ENCODE measurements around the gene USP3.

The USP3 gene

DNA sequence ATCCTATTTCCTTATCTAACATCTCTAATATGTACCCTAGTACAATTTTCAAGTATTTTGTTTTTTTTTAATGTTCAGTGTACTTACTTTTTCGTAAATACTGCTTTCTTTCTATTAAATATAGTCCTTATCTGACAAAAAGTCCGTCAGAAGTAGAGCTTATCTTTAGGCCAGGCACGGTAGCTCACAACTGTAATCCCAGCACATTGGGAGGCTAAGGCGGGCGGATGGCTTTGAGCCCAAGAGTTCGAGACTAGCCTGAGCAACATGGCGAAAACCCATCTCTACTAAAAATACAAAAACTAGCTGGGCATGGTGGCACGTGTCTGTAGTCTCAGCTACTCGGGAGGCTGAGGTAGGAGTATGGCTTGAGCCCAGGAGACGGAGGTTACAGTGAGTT lies 41.1 kb downstream of the USP3 start:
- TF ChIP-seq ZC3H10 (CRISPR knock-in tag; IDR thresholded peaks at IDR 0.05) (no peak), ZNF565 (CRISPR knock-in tag; conservative IDR thresholded peaks at IDR 0.05; ENCODE audit: low read depth) (no peak), ZNF70 (CRISPR knock-in tag; IDR thresholded peaks at IDR 0.05) (no peak), ESRRG (CRISPR knock-in tag; IDR thresholded peaks at IDR 0.05) (no peak), TOX (CRISPR knock-in tag; IDR thresholded peaks at IDR 0.05; ENCODE audit: borderline replicate concordance) (no peak), ZFP3 (CRISPR knock-in tag; IDR thresholded peaks at IDR 0.05) (no peak), ISL1 (CRISPR knock-in tag; IDR thresholded peaks at IDR 0.05) (no peak), ZNF8 (CRISPR knock-in tag; IDR thresholded peaks at IDR 0.05) (no peak), RARB (CRISPR knock-in tag; IDR thresholded peaks at IDR 0.05) (no peak)
- TF ChIP-seq, protein P1, sequence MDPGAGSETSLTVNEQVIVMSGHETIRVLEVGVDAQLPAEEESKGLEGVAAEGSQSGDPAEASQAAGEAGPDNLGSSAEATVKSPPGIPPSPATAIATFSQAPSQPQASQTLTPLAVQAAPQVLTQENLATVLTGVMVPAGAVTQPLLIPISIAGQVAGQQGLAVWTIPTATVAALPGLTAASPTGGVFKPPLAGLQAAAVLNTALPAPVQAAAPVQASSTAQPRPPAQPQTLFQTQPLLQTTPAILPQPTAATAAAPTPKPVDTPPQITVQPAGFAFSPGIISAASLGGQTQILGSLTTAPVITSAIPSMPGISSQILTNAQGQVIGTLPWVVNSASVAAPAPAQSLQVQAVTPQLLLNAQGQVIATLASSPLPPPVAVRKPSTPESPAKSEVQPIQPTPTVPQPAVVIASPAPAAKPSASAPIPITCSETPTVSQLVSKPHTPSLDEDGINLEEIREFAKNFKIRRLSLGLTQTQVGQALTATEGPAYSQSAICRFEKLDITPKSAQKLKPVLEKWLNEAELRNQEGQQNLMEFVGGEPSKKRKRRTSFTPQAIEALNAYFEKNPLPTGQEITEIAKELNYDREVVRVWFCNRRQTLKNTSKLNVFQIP (CRISPR knock-in tag; IDR thresholded peaks at IDR 0.05; ENCODE audit: borderline replicate concordance, low read depth) = no peak
- TF ChIP-seq, protein P2, sequence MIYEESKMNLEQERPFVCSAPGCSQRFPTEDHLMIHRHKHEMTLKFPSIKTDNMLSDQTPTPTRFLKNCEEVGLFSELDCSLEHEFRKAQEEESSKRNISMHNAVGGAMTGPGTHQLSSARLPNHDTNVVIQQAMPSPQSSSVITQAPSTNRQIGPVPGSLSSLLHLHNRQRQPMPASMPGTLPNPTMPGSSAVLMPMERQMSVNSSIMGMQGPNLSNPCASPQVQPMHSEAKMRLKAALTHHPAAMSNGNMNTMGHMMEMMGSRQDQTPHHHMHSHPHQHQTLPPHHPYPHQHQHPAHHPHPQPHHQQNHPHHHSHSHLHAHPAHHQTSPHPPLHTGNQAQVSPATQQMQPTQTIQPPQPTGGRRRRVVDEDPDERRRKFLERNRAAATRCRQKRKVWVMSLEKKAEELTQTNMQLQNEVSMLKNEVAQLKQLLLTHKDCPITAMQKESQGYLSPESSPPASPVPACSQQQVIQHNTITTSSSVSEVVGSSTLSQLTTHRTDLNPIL (CRISPR knock-in tag; IDR thresholded peaks at IDR 0.05; ENCODE audit: low read depth) = no peak
- TF ChIP-seq, protein P3, sequence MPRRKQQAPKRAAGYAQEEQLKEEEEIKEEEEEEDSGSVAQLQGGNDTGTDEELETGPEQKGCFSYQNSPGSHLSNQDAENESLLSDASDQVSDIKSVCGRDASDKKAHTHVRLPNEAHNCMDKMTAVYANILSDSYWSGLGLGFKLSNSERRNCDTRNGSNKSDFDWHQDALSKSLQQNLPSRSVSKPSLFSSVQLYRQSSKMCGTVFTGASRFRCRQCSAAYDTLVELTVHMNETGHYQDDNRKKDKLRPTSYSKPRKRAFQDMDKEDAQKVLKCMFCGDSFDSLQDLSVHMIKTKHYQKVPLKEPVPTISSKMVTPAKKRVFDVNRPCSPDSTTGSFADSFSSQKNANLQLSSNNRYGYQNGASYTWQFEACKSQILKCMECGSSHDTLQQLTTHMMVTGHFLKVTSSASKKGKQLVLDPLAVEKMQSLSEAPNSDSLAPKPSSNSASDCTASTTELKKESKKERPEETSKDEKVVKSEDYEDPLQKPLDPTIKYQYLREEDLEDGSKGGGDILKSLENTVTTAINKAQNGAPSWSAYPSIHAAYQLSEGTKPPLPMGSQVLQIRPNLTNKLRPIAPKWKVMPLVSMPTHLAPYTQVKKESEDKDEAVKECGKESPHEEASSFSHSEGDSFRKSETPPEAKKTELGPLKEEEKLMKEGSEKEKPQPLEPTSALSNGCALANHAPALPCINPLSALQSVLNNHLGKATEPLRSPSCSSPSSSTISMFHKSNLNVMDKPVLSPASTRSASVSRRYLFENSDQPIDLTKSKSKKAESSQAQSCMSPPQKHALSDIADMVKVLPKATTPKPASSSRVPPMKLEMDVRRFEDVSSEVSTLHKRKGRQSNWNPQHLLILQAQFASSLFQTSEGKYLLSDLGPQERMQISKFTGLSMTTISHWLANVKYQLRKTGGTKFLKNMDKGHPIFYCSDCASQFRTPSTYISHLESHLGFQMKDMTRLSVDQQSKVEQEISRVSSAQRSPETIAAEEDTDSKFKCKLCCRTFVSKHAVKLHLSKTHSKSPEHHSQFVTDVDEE (CRISPR knock-in tag; IDR thresholded peaks at IDR 0.05) = no peak
- ATAC-seq = no peak

DNA sequence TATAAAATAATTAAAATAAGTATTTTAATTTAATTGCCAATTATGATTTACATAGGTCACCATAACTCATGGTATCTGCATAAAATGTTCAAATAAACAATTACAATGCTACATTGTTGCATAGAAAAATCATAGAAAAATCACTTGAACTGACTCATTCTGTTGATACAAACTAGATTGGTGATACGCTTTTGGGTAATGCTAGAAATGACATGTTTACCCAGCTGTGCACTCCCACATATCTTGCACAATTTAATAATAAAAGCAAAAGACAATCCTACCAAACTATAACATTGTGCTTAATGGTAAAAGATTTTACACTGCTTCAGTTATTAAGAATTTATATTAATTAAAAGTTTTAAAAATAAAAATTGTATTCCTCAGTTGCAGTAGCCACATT lies 47.0 kb downstream of the USP3 start:
- TF ChIP-seq ZNF565 (CRISPR knock-in tag; conservative IDR thresholded peaks at IDR 0.05; ENCODE audit: low read depth) (no peak), RARB (CRISPR knock-in tag; IDR thresholded peaks at IDR 0.05) (no peak), GLIS3 (CRISPR knock-in tag; IDR thresholded peaks at IDR 0.05) (no peak), CSDC2 (CRISPR knock-in tag; IDR thresholded peaks at IDR 0.05) (no peak), ESRRG (CRISPR knock-in tag; IDR thresholded peaks at IDR 0.05) (no peak), ARNTL (CRISPR knock-in tag; IDR thresholded peaks at IDR 0.05; ENCODE audit: borderline replicate concordance, low read depth) (no peak), TOX (CRISPR knock-in tag; IDR thresholded peaks at IDR 0.05; ENCODE audit: borderline replicate concordance) (no peak), OSR1 (CRISPR knock-in tag; IDR thresholded peaks at IDR 0.05) (no peak), ZFP3 (CRISPR knock-in tag; IDR thresholded peaks at IDR 0.05) (no peak), ZNF8 (CRISPR knock-in tag; IDR thresholded peaks at IDR 0.05) (no peak)
- TF ChIP-seq, protein P1 (CRISPR knock-in tag; IDR thresholded peaks at IDR 0.05; ENCODE audit: borderline replicate concordance, low read depth) = no peak
- TF ChIP-seq, protein P2 (CRISPR knock-in tag; IDR thresholded peaks at IDR 0.05; ENCODE audit: low read depth) = no peak
- TF ChIP-seq, protein P3 (CRISPR knock-in tag; IDR thresholded peaks at IDR 0.05) = no peak
- TF ChIP-seq, protein P4, sequence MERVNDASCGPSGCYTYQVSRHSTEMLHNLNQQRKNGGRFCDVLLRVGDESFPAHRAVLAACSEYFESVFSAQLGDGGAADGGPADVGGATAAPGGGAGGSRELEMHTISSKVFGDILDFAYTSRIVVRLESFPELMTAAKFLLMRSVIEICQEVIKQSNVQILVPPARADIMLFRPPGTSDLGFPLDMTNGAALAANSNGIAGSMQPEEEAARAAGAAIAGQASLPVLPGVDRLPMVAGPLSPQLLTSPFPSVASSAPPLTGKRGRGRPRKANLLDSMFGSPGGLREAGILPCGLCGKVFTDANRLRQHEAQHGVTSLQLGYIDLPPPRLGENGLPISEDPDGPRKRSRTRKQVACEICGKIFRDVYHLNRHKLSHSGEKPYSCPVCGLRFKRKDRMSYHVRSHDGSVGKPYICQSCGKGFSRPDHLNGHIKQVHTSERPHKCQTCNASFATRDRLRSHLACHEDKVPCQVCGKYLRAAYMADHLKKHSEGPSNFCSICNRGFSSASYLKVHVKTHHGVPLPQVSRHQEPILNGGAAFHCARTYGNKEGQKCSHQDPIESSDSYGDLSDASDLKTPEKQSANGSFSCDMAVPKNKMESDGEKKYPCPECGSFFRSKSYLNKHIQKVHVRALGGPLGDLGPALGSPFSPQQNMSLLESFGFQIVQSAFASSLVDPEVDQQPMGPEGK (CRISPR knock-in tag; IDR thresholded peaks at IDR 0.05; ENCODE audit: borderline replicate concordance) = no peak

More for the DNA sequence above, 47.0 kb downstream of the USP3 start:
- no peak for ATAC-seq

All from SK-N-SH treated with all-trans-retinoic acid at 6 μM for 48 hours (cell line).